K562 (cell line): ENCODE measurements around the gene BRME1. TPM values are rescaled to one million over a fixed set of nuclear protein-coding genes. Genes with fewer than 3 reads are reported as not detected.

ENCODE experiments used
- CREB3 ChIP-seq: fragments of 450-650 bp; conservative IDR thresholded peaks from 2 replicates; pipeline ENCODE4 v1.6.1; 2016; ENCODE audit warnings: missing genetic modification characterization, low read depth, mild to moderate bottlenecking, missing compliant biosample characterization, moderate library complexity
- DMBX1 ChIP-seq: fragments of 250-450 bp; sonication (Bioruptor Pico); IDR thresholded peaks from 2 replicates; pipeline ENCODE4 v1.8.0; 2022; ENCODE audit warnings: inconsistent platforms, mild to moderate bottlenecking, moderate library complexity, borderline replicate concordance
- DNMT1 ChIP-seq: fragments of 450-650 bp; IDR thresholded peaks from 2 replicates; pipeline ENCODE4 v1.6.1; 2016; ENCODE audit warnings: antibody characterized with exemption, mild to moderate bottlenecking
- FOXK1 ChIP-seq: sonication (generic); formaldehyde crosslinking; IDR thresholded peaks from 2 replicates; pipeline ENCODE4 v1.8.0; 2022; ENCODE audit warnings: missing genetic modification reagents, mild to moderate bottlenecking, borderline replicate concordance
- NELFE ChIP-seq: IDR thresholded peaks from 2 replicates; pipeline ENCODE4 v1.6.1; 2011; ENCODE audit warnings: mild to moderate bottlenecking; ENCODE audit not compliant: insufficient read depth, insufficient read length
- PHF8 ChIP-seq: fragments of 200-600 bp; sonication (generic); IDR thresholded peaks from 2 replicates; pipeline ENCODE4 v1.6.1; 2012; ENCODE audit warnings: mixed run types, mild to moderate bottlenecking, inconsistent platforms, low read length, moderate library complexity, borderline replicate concordance
- RHOXF2B ChIP-seq: fragments of 250-450 bp; sonication (Bioruptor Pico); conservative IDR thresholded peaks from 2 replicates; pipeline ENCODE4 v1.5.1; 2021
- SMAD4 ChIP-seq: fragments of 250-450 bp; sonication (Bioruptor Pico); conservative IDR thresholded peaks from 2 replicates; pipeline ENCODE4 v1.8.0; 2021; ENCODE audit warnings: inconsistent platforms, mild to moderate bottlenecking, moderate library complexity
- SNRNP70 ChIP-seq: fragments of 200-400 bp; formaldehyde crosslinking; optimal IDR thresholded peaks from 2 replicates; pipeline ENCODE3; 2017; ENCODE audit warnings: low read depth, low read length
- SPI1 ChIP-seq: IDR thresholded peaks from 2 replicates; pipeline ENCODE4 v1.6.1; 2011; ENCODE audit warnings: low read depth, low read length, control low read depth, borderline replicate concordance
- TARDBP ChIP-seq: fragments of 450-650 bp; IDR thresholded peaks from 2 replicates; pipeline ENCODE4 v1.6.1; 2016
- U2AF1 ChIP-seq: fragments of 200-400 bp; formaldehyde crosslinking; optimal IDR thresholded peaks from 2 replicates; pipeline ENCODE3; 2017; ENCODE audit warnings: mild to moderate bottlenecking, low read depth, low read length, moderate library complexity
- YY1 ChIP-seq, 3 experiments: IDR thresholded peaks; 2 replicates each; pipeline ENCODE4 v1.6.1; 2011; ENCODE audit warnings: low read length in 2 of 3, mild to moderate bottlenecking in 2 of 3, moderate library complexity in 2 of 3, borderline replicate concordance in 1 of 3, control low read depth in 1 of 3, low read depth in 1 of 3; ENCODE audit not compliant: insufficient read depth in 3 of 3, insufficient replicate concordance in 2 of 3, control insufficient read depth in 1 of 3, insufficient read length in 1 of 3; ENCODE audit errors: extremely low read depth in 1 of 3
- ZBED1 ChIP-seq: IDR thresholded peaks from 2 replicates; pipeline ENCODE4 v1.6.1; 2014
- ZNF174 ChIP-seq: fragments of 250-450 bp; sonication (Bioruptor Pico); IDR thresholded peaks from 2 replicates; pipeline ENCODE4 v1.4.0; 2020; ENCODE audit warnings: mild to moderate bottlenecking
- ZNF253 ChIP-seq: fragments of 250-450 bp; sonication (Bioruptor Pico); conservative IDR thresholded peaks from 2 replicates; pipeline ENCODE4 v1.6.1; 2021; ENCODE audit warnings: mild to moderate bottlenecking
- ZNF282 ChIP-seq: sonication (generic); formaldehyde crosslinking; IDR thresholded peaks from 2 replicates; pipeline ENCODE4 v1.8.1; 2023; ENCODE audit warnings: missing genetic modification reagents
- ZNF436 ChIP-seq: fragments of 250-450, 450-650 bp; sonication (Bioruptor Pico); formaldehyde crosslinking; IDR thresholded peaks from 2 replicates; pipeline ENCODE4 v1.7.0; 2020; ENCODE audit warnings: mild to moderate bottlenecking
- ZNF778 ChIP-seq: fragments of 450-650 bp; formaldehyde crosslinking; IDR thresholded peaks from 2 replicates; pipeline ENCODE4 v1.4.0; 2020; ENCODE audit warnings: mild to moderate bottlenecking, moderate library complexity
- polyA plus RNA-seq, 8 experiments: library from polyadenylated mRNA; depleted of rRNA in 4 of 8; stranded (reverse) in 5 of 8; unstranded in 3 of 8; fragments of >200 nt; fragmentation: Nextera tagmentation in 2 of 8; fragmentation: Illumina TruSeq in 1 of 8; extraction: Ambion mirVana in 2 of 8; extraction: Trizol in 1 of 8; gene quantifications; 2 replicates each; pipeline versions ENCODE4 v1.2.1 to v1.2.3, GENCODE V29; 2011 to 2014; ENCODE audit warnings: inconsistent platforms in 1 of 8, missing spikeins in 1 of 8
- total RNA-seq, 7 experiments: library from RNA; depleted of rRNA in 6 of 7; stranded (reverse); fragments of >200 nt in 6 of 7; fragmentation: Illumina TruSeq in 2 of 7; extraction: Trizol in 2 of 7; gene quantifications; 2 replicates each; pipeline versions ENCODE4 v1.2.1 to v1.2.3, GENCODE V29; 2011 to 2021; ENCODE audit warnings: low replicate concordance in 1 of 7
- TF ChIP-seq, protein P1 (sequence below): IDR thresholded peaks from 3 replicates; pipeline ENCODE4 v1.6.1; 2011; ENCODE audit warnings: borderline replicate concordance, mild to moderate bottlenecking, moderate library complexity; ENCODE audit not compliant: insufficient read length; ENCODE audit errors: extremely low read depth
- TF ChIP-seq, protein P2 (sequence below): fragments of 450-650 bp; IDR thresholded peaks from 2 replicates; pipeline ENCODE4 v1.6.1; 2016; ENCODE audit warnings: low read depth, mild to moderate bottlenecking, moderate library complexity
- TF ChIP-seq, protein P3 (sequence below): sonication (generic); formaldehyde crosslinking; IDR thresholded peaks from 2 replicates; pipeline ENCODE4 v1.8.0; 2022; ENCODE audit warnings: missing genetic modification reagents, mild to moderate bottlenecking, moderate library complexity, borderline replicate concordance

BRME1 gene
- total and polyA plus RNA-seq, 9 of the 15 experiments (the other 6 are each of a cell fraction or from before 2014, with no cell fraction given) = 0.75 to 6.1 (median 3.6) TPM

- TF ChIP-seq CREB3 = no peak
- peak; percentile 98 for TF ChIP-seq SMAD4 (CRISPR knock-in tag)
- TF ChIP-seq FOXK1 (CRISPR knock-in tag) = no peak
- no peak for TF ChIP-seq RHOXF2B (CRISPR knock-in tag)
- peak; percentile 48; the same call in 1 of the 2 replicates for TF ChIP-seq DMBX1 (CRISPR knock-in tag)
- TF ChIP-seq, protein P1, sequence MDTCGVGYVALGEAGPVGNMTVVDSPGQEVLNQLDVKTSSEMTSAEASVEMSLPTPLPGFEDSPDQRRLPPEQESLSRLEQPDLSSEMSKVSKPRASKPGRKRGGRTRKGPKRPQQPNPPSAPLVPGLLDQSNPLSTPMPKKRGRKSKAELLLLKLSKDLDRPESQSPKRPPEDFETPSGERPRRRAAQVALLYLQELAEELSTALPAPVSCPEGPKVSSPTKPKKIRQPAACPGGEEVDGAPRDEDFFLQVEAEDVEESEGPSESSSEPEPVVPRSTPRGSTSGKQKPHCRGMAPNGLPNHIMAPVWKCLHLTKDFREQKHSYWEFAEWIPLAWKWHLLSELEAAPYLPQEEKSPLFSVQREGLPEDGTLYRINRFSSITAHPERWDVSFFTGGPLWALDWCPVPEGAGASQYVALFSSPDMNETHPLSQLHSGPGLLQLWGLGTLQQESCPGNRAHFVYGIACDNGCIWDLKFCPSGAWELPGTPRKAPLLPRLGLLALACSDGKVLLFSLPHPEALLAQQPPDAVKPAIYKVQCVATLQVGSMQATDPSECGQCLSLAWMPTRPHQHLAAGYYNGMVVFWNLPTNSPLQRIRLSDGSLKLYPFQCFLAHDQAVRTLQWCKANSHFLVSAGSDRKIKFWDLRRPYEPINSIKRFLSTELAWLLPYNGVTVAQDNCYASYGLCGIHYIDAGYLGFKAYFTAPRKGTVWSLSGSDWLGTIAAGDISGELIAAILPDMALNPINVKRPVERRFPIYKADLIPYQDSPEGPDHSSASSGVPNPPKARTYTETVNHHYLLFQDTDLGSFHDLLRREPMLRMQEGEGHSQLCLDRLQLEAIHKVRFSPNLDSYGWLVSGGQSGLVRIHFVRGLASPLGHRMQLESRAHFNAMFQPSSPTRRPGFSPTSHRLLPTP = no peak
- TF ChIP-seq ZNF778 (CRISPR knock-in tag) = no peak
- TF ChIP-seq, protein P2, sequence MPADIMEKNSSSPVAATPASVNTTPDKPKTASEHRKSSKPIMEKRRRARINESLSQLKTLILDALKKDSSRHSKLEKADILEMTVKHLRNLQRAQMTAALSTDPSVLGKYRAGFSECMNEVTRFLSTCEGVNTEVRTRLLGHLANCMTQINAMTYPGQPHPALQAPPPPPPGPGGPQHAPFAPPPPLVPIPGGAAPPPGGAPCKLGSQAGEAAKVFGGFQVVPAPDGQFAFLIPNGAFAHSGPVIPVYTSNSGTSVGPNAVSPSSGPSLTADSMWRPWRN = 0 out of 2 replicates have a peak, but pooled peaks have one; percentile 24
- TF ChIP-seq PHF8 = peak; percentile 56; the same call in 1 of the 2 replicates
- no peak for TF ChIP-seq TARDBP
- TF ChIP-seq ZNF253 (CRISPR knock-in tag) = no peak
- TF ChIP-seq SNRNP70 = no peak
- peak; percentile 59; the same call in 1 of the 2 replicates for TF ChIP-seq SPI1
- TF ChIP-seq ZNF436 (CRISPR knock-in tag) = no peak
- no peak for TF ChIP-seq NELFE
- TF ChIP-seq YY1 (IDR thresholded peaks at IDR 0.05; ENCODE audit: borderline replicate concordance in 1 of 3, control insufficient read depth in 1 of 3, extremely low read depth in 1 of 3, insufficient read depth in 3 of 3, insufficient read length in 1 of 3, insufficient replicate concordance in 2 of 3, low read depth in 1 of 3, low read length in 2 of 3) = peak; percentile 41 to 85 (median 49)
- TF ChIP-seq, protein P3, sequence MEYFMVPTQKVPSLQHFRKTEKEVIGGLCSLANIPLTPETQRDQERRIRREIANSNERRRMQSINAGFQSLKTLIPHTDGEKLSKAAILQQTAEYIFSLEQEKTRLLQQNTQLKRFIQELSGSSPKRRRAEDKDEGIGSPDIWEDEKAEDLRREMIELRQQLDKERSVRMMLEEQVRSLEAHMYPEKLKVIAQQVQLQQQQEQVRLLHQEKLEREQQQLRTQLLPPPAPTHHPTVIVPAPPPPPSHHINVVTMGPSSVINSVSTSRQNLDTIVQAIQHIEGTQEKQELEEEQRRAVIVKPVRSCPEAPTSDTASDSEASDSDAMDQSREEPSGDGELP = peak; percentile 96
- TF ChIP-seq ZBED1 = no peak
- peak; percentile 46 for TF ChIP-seq U2AF1
- TF ChIP-seq DNMT1 = no peak
- no peak for TF ChIP-seq ZNF174 (CRISPR knock-in tag)
- no peak for TF ChIP-seq ZNF282 (CRISPR knock-in tag)
Measured at GRCh38 chr19:13847407-13848339, 58.2 kb downstream of the BRME1 start (continued).
